ENCODE measurements around the gene ADNP. TPM values are rescaled to one million over a fixed set of nuclear protein-coding genes. Genes with fewer than 3 reads are reported as not detected.

Gene ADNP
- total and polyA plus RNA-seq, 2 donors (not counting 1 experiment from before 2014, with no cell fraction given): 20.4 to 94.8 TPM

DNA sequence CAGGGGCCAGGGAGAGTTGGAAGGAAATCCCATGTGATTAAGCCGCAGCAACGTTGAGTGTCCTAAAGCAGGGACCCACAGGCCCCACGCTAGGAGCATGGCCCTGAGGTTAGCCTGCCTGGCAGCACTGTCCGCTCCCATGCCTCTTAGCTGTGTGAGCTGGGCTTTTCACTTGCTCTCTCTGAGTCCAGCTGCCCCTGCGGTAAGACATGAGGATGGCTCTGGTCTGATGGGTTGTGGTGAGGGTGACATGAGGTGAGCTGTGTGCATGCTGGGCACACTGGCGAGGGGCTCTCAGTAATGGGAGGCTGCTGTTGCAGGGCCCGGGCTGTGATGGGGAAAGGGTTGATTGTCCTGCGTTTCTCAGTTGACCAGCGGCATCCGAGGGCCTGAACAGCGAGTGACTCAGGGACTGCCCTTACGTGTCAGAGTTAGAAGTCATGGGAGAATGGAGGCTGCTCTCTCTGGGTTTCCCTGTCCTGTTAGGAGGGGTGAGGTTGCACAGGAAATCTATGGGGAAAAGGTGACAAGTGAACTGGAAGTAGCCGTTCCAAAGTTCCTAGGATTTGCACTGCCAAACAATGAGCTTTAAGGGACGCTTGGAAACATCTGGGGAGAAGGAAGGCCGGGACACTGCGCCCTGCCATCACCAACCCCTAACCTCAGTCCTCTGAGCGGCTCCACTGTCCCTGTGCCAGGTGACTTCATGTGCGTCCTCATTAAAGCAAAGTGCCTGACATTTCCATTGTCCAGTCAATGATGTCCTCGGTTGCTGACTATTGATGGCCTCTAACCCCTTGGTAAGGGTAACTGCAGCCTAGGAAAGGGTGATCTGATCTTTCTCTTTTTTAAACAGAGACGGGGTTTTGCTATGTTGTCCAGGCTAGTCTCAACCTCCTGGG is 51.3 kb downstream of the ADNP start:
- ChIA-PET POLR2A (no interaction called here), CTCF (interaction anchor here (1.3 kb wide), 1 partner anchor 85 kb away, joined by 3 read pairs; no protein-coding TSS in a partner anchor)
- Histone ChIP-seq H3K4me1 (ENCODE audit: control insufficient read depth in 2 of 2, insufficient read depth in 2 of 2, low read length in 2 of 2) (no peaks in the 10 kb centered on the region), H3K4me3 (ENCODE audit: control extremely low read depth in 1 of 5, extremely low read depth in 1 of 5, insufficient read depth in 1 of 5, low read depth in 2 of 5, low read length in 4 of 5) (no peak overlapping the region), H4K20me1 (ENCODE audit: control insufficient read depth, insufficient read depth, low read length, poor library complexity, severe bottlenecking) (no peaks in the 10 kb centered on the region), H3K9ac (ENCODE audit: low read length) (no peak overlapping the region), H2AFZ (ENCODE audit: insufficient read depth, low read depth, low read length, poor library complexity, severe bottlenecking) (no peak overlapping the region), H3K36me3 (replicated peaks in 1 of 2; ENCODE audit: control extremely low read depth in 1 of 2, control insufficient read depth in 1 of 2, extremely low read depth in 1 of 2, insufficient read depth in 2 of 2, low read length in 1 of 2) (peaks cover 0 to 44% of the 10 kb centered on the region in 2 experiments), H3K9me3 (ENCODE audit: control extremely low read depth in 1 of 3, control insufficient read depth in 2 of 3, insufficient read depth in 1 of 3, low read length in 2 of 3) (no peaks in the 10 kb centered on the region), H3K27me3 (replicated peaks in 1 of 4; ENCODE audit: control extremely low read depth in 1 of 4, control insufficient read depth in 3 of 4, insufficient read depth in 4 of 4, low read length in 3 of 4) (no peaks in the 10 kb centered on the region), H3K79me2 (ENCODE audit: control insufficient read depth, insufficient read depth, low read length) (no peaks in the 10 kb centered on the region), H3K4me2 (replicated peaks; ENCODE audit: low read depth, low read length, poor library complexity, severe bottlenecking) (no peak overlapping the region), H3K27ac (ENCODE audit: low read length in 2 of 2) (no peak overlapping the region)
- H3K27ac Mint-ChIP-seq: no peak overlapping the region
- 94% methylated on average over 17 of the region's 20 CpGs for WGBS (ENCODE audit: insufficient coverage)
- intact Hi-C loops (cut with micrococcal nuclease): no loop called here
- DNase-seq: no peak
- no peaks in the 10 kb centered on the region for H3K4me1 Mint-ChIP-seq
- no peaks in the 10 kb centered on the region for H3K9me3 Mint-ChIP-seq (ENCODE audit: insufficient read depth)
- TF ChIP-seq CTCF (IDR thresholded peaks at IDR 0.05): no peak
- TF ChIP-seq EZH2 (IDR thresholded peaks at IDR 0.05; ENCODE audit: borderline replicate concordance, insufficient read depth, low read depth, low read length, poor library complexity, severe bottlenecking): no peak
- no peak for ATAC-seq (ENCODE audit: low read depth)
- no peak overlapping the region for H3K4me3 Mint-ChIP-seq
- H3K27me3 Mint-ChIP-seq: no peaks in the 10 kb centered on the region

DNA sequence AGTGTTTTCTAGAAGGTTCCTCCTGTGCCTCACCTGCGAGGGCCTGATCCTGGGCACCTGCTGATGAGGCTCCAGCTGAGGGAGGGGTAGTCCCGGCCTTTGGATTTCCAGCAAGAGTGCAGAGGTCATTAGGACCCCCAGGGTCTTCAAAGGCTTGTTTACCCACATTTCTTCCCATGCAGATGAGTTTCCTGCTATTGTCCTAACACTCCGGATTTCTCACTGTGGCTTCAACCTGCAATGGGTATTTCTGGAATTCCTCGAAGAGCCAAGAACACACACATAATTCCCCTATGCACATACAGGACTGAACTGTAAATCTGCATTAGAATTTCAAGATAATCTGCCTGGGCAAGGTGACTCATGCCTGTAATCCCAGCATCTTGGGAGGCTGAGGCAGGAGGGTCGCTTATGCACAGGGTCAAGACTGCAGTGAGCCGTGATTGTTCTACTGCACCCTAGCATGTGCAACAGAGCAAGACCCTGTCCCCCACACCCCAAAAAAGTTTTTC is 53.9 kb downstream of the ADNP start:
- Histone ChIP-seq H3K9ac (ENCODE audit: low read length) (no peak overlapping the region), H2AFZ (ENCODE audit: insufficient read depth, low read depth, low read length, poor library complexity, severe bottlenecking) (no peak overlapping the region), H3K27ac (ENCODE audit: low read length in 2 of 2) (no peak overlapping the region), H4K20me1 (ENCODE audit: control insufficient read depth, insufficient read depth, low read length, poor library complexity, severe bottlenecking) (peaks cover 10% of the 10 kb centered on the region), H3K79me2 (ENCODE audit: control insufficient read depth, insufficient read depth, low read length) (peaks cover 7% of the 10 kb centered on the region), H3K27me3 (replicated peaks in 1 of 4; ENCODE audit: control extremely low read depth in 1 of 4, control insufficient read depth in 3 of 4, insufficient read depth in 4 of 4, low read length in 3 of 4) (no peaks in the 10 kb centered on the region), H3K4me3 (ENCODE audit: control extremely low read depth in 1 of 5, extremely low read depth in 1 of 5, insufficient read depth in 1 of 5, low read depth in 2 of 5, low read length in 4 of 5) (no peak overlapping the region), H3K4me1 (ENCODE audit: control insufficient read depth in 2 of 2, insufficient read depth in 2 of 2, low read length in 2 of 2) (peaks cover 3 to 12% of the 10 kb centered on the region in 2 donors), H3K4me2 (replicated peaks; ENCODE audit: low read depth, low read length, poor library complexity, severe bottlenecking) (no peak overlapping the region), H3K9me3 (ENCODE audit: control extremely low read depth in 1 of 3, control insufficient read depth in 2 of 3, insufficient read depth in 1 of 3, low read length in 2 of 3) (no peaks in the 10 kb centered on the region), H3K36me3 (replicated peaks in 1 of 2; ENCODE audit: control extremely low read depth in 1 of 2, control insufficient read depth in 1 of 2, extremely low read depth in 1 of 2, insufficient read depth in 2 of 2, low read length in 1 of 2) (peaks cover 0 to 54% of the 10 kb centered on the region in 2 experiments)
- Mint-ChIP-seq H3K4me1 (peaks cover 8% of the 10 kb centered on the region), H3K9me3 (ENCODE audit: insufficient read depth) (no peaks in the 10 kb centered on the region), H3K27me3 (no peaks in the 10 kb centered on the region), H3K4me3 (no peak overlapping the region), H3K27ac (no peak overlapping the region)
- intact Hi-C loops (cut with micrococcal nuclease): no loop called here
- 88% methylated on average over 6 of the region's 6 CpGs for WGBS (ENCODE audit: insufficient coverage)
- ATAC-seq (ENCODE audit: low read depth): no peak
- ChIA-PET CTCF (interaction anchor here (2.1 kb wide), 1 partner anchor 83 kb away, joined by 6 read pairs; no protein-coding TSS in a partner anchor), POLR2A (no interaction called here)
- no peak for DNase-seq
- TF ChIP-seq EZH2 (IDR thresholded peaks at IDR 0.05; ENCODE audit: borderline replicate concordance, insufficient read depth, low read depth, low read length, poor library complexity, severe bottlenecking) (no peak), CTCF (IDR thresholded peaks at IDR 0.05) (no peak)

Data from B cell (primary cell).